ENCODE data around the gene XRRA1.
A peak's percentile ranks its signal among the peaks of the same experiment; 100 is the strongest.

The XRRA1 gene

DNA sequence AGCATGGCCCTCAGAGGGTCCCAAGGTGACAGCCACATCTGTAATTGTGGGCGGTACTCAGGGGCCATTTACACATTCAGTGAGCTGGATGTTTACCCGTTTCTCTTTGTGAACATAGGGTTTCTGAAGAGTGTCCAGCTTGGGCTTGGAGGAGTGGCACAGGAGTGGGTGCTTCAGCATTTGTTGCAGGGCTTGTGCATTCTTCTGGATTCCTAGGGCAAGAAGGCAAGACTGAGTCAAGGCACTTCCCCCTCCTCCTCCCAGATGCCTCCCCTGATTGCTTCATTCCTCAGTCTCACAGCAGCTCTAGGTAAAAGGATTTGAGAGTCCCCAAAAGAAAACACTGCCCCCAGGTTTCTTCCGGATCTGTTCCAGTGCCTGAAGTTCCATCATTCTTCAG lies 104.8 kb downstream of the XRRA1 start:
- peaks cover 74% of the 10 kb centered on the region for H3K36me3 ChIP-seq (ENCODE audit: insufficient read depth, low read length)
- H3K79me2 ChIP-seq (ENCODE audit: insufficient read depth, low read length): no peaks in the 10 kb centered on the region
- TF ChIP-seq CTCF (IDR thresholded peaks at IDR 0.05; ENCODE audit: borderline replicate concordance, extremely low read depth, low read length, poor library complexity, severe bottlenecking): no peak
- TF ChIP-seq EZH2 (IDR thresholded peaks at IDR 0.05; ENCODE audit: borderline replicate concordance, low read depth, low read length, severe bottlenecking): no peak
- no peaks in the 10 kb centered on the region for H3K4me1 ChIP-seq (ENCODE audit: insufficient read depth, low read length)
- no peak overlapping the region for H3K9ac ChIP-seq (ENCODE audit: low read depth, low read length)
- no peaks in the 10 kb centered on the region for H4K20me1 ChIP-seq (ENCODE audit: insufficient read depth, low read length)
- no peak overlapping the region for H2AFZ ChIP-seq (ENCODE audit: low read depth, low read length)
- H3K4me3 ChIP-seq (ENCODE audit: low read depth in 1 of 2, low read length in 2 of 2): no peak overlapping the region
- DNase-seq: no peak
- no peaks in the 10 kb centered on the region for H3K9me3 ChIP-seq (ENCODE audit: insufficient read depth, low read length, severe bottlenecking)
- H3K4me2 ChIP-seq (ENCODE audit: insufficient read depth, low read length): no peak overlapping the region
- no peak overlapping the region for H3K27ac ChIP-seq (ENCODE audit: low read length)
- no peaks in the 10 kb centered on the region for H3K27me3 ChIP-seq (ENCODE audit: insufficient read depth, low read length, poor library complexity)
- ATAC-seq (ENCODE audit: insufficient read depth, low read depth): no peak

GRCh38 chr11:74842967-74843366 lies 105.9 kb downstream of the XRRA1 start:
- Histone ChIP-seq H3K4me3 (ENCODE audit: low read depth in 1 of 2, low read length in 2 of 2) (no peak overlapping the region), H2AFZ (ENCODE audit: low read depth, low read length) (no peak overlapping the region), H3K4me2 (ENCODE audit: insufficient read depth, low read length) (no peak overlapping the region), H3K27me3 (ENCODE audit: insufficient read depth, low read length, poor library complexity) (no peaks in the 10 kb centered on the region), H3K27ac (ENCODE audit: low read length) (no peak overlapping the region), H3K36me3 (ENCODE audit: insufficient read depth, low read length) (peaks cover 82% of the 10 kb centered on the region), H3K4me1 (ENCODE audit: insufficient read depth, low read length) (no peaks in the 10 kb centered on the region), H4K20me1 (ENCODE audit: insufficient read depth, low read length) (no peaks in the 10 kb centered on the region), H3K9ac (ENCODE audit: low read depth, low read length) (no peak overlapping the region), H3K79me2 (ENCODE audit: insufficient read depth, low read length) (no peaks in the 10 kb centered on the region), H3K9me3 (ENCODE audit: insufficient read depth, low read length, severe bottlenecking) (no peaks in the 10 kb centered on the region)
- TF ChIP-seq EZH2 (IDR thresholded peaks at IDR 0.05; ENCODE audit: borderline replicate concordance, low read depth, low read length, severe bottlenecking): no peak
- peak; percentile 10 for TF ChIP-seq CTCF (IDR thresholded peaks at IDR 0.05; ENCODE audit: borderline replicate concordance, extremely low read depth, low read length, poor library complexity, severe bottlenecking)
- 0 out of 3 replicates have a peak, but pooled peaks have one; percentile 27 for ATAC-seq (ENCODE audit: insufficient read depth, low read depth)
- no peak for DNase-seq

DNA sequence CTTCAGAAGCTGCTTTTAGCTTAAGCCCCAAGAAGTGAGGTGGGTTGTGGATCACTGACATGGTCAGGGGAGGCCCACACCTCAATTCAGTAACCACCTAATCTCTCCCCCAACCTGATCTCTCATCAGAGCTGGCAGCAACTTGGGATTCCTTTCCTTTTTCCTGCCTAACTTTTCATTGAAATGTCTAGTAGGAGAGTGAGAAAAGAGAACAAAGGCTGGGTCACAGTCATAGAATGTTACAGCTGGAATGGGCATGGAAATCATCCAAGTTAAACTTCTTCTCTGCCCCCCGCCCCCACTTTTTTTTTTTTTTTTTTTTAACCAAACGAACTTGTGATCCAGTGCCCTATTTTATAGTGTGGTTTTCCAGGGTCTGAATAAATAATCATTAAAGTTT lies 108.4 kb downstream of the XRRA1 start:
- H3K4me1 ChIP-seq (ENCODE audit: insufficient read depth, low read length): no peaks in the 10 kb centered on the region
- DNase-seq: no peak
- H3K27me3 ChIP-seq (ENCODE audit: insufficient read depth, low read length, poor library complexity): no peaks in the 10 kb centered on the region
- H3K4me2 ChIP-seq (ENCODE audit: insufficient read depth, low read length): no peak overlapping the region
- no peak overlapping the region for H3K4me3 ChIP-seq (ENCODE audit: low read depth in 1 of 2, low read length in 2 of 2)
- no peak overlapping the region for H2AFZ ChIP-seq (ENCODE audit: low read depth, low read length)
- H3K9me3 ChIP-seq (ENCODE audit: insufficient read depth, low read length, severe bottlenecking): no peaks in the 10 kb centered on the region
- H3K9ac ChIP-seq (ENCODE audit: low read depth, low read length): no peak overlapping the region
- ATAC-seq (ENCODE audit: insufficient read depth, low read depth): no peak
- TF ChIP-seq CTCF (IDR thresholded peaks at IDR 0.05; ENCODE audit: borderline replicate concordance, extremely low read depth, low read length, poor library complexity, severe bottlenecking): no peak
- TF ChIP-seq EZH2 (IDR thresholded peaks at IDR 0.05; ENCODE audit: borderline replicate concordance, low read depth, low read length, severe bottlenecking): no peak
- H3K36me3 ChIP-seq (ENCODE audit: insufficient read depth, low read length): peaks cover 93% of the 10 kb centered on the region
- H3K27ac ChIP-seq (ENCODE audit: low read length): no peak overlapping the region
- H4K20me1 ChIP-seq (ENCODE audit: insufficient read depth, low read length): no peaks in the 10 kb centered on the region
- H3K79me2 ChIP-seq (ENCODE audit: insufficient read depth, low read length): no peaks in the 10 kb centered on the region

DNA sequence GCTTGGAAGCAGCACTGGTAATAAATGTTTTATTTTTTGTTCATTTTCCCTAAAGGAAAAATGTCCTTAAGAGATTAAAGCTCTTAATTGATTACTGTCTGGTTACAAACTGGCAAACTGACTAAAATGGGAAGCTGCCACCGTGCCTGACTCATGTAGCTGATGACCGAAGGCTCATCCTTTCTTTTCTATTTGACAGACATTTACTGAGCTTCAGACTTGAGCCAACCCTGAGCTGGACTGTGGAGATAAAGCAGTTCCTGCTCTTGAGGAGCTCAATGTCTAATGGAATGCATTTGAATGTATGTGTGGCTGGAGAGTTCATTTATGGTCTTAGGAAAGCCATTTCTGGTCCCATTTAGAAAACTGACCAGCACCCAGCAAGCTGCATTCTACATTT lies 108.9 kb downstream of the XRRA1 start:
- ATAC-seq (ENCODE audit: insufficient read depth, low read depth): no peak
- Histone ChIP-seq H3K4me2 (ENCODE audit: insufficient read depth, low read length) (no peak overlapping the region), H3K36me3 (ENCODE audit: insufficient read depth, low read length) (peaks cover 93% of the 10 kb centered on the region)

More for the DNA sequence above, 108.9 kb downstream of the XRRA1 start:
- Histone ChIP-seq H3K79me2 (ENCODE audit: insufficient read depth, low read length) (no peaks in the 10 kb centered on the region), H3K9ac (ENCODE audit: low read depth, low read length) (no peak overlapping the region), H4K20me1 (ENCODE audit: insufficient read depth, low read length) (no peaks in the 10 kb centered on the region), H3K4me3 (ENCODE audit: low read depth in 1 of 2, low read length in 2 of 2) (no peak overlapping the region), H3K27me3 (ENCODE audit: insufficient read depth, low read length, poor library complexity) (no peaks in the 10 kb centered on the region), H3K4me1 (ENCODE audit: insufficient read depth, low read length) (no peaks in the 10 kb centered on the region), H2AFZ (ENCODE audit: low read depth, low read length) (no peak overlapping the region), H3K9me3 (ENCODE audit: insufficient read depth, low read length, severe bottlenecking) (no peaks in the 10 kb centered on the region), H3K27ac (ENCODE audit: low read length) (no peak overlapping the region)
- DNase-seq: no peak
- no peak for TF ChIP-seq CTCF (IDR thresholded peaks at IDR 0.05; ENCODE audit: borderline replicate concordance, extremely low read depth, low read length, poor library complexity, severe bottlenecking)
- no peak for TF ChIP-seq EZH2 (IDR thresholded peaks at IDR 0.05; ENCODE audit: borderline replicate concordance, low read depth, low read length, severe bottlenecking)
